GM18873 (cell line): Measurements from ENCODE around the gene LHX3.
"Not testable (repeated sequence)": the region's sequence is repeated elsewhere in the genome, so short reads cannot be mapped to it uniquely, and the experiment has no call there.

ENCODE experiments used
- ATAC-seq: cut with Tn5 transposase; IDR thresholded peaks from one replicate; pipeline ENCODE4 v1.9.1; 2021; ENCODE audit warnings: mild to moderate bottlenecking, moderate library complexity, moderate number of reproducible peaks; ENCODE audit not compliant: unreplicated experiment, low FRiP score

LHX3 gene

DNA sequence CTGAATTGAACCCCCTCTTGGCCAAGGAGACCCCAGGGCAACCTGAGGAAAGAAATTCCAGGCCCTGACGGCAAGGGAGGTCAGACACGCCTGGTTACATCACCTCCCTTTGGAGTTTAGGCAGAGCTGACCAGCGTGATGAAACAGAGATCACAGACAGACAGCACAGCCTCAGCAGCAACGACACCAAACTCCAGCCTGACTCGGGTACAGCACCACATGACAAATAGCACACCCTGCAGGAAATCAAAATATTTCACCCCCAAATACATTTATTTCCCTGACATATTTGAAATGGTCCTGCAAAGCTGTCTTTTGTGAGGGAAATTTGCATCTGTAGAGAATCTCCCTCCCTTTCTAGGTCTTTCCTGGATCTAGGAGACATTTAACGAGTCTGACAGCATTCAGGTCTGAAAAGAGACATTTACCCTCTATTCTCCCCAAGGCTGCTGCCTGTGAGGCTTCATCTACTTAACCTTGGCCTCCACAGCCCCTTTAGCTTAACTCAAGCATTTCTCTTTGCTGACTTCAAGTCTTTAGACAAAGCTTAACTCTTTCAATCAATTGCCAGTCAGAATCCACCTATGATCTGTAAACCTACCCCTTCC is 38.1 kb upstream of the LHX3 start:
- no peak for ATAC-seq

GRCh38 chr9:136242248-136242647 is 37.3 kb upstream of the LHX3 start:
- no peak for ATAC-seq

DNA sequence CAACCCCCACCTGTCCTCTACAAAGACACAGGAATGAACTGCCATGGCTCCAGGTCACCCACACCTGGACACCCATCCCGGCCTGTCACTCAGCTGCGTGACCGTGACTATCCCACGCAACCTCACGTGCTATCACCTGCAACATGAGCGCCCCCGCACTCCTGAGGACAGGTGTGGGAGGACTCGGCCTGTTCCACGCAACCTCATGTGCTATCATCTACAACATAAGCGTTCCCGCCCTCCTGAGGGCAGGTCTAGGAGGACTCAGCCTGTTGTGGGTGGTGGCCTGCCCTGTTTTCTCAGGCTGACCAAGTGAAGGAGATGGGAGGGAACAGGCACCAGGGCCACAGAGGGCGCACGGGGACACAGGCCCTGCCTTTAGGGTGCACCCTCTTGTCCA is 36.6 kb upstream of the LHX3 start:
- ATAC-seq: no peak

- no peak for ATAC-seq
Observed at GRCh38 chr9:136240941-136241340, 36.0 kb upstream of the LHX3 start.

DNA sequence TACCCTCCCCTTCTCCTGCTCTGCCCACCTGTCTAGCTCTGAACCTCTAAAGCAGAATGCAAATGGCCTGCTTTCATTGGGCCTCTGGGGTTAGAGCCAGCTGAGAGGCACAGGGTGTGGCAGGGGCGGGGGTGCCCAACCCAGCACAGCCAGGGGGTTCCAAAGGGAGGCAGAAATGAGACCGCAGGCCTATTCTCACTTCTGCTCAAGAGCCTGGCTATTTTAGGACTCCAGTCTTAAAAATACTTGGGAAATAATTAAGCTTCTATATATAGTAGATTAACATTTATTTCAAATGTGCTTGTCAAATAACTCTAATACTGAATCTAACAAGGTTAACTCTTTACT is 35.0 kb upstream of the LHX3 start:
- ATAC-seq: no peak

DNA sequence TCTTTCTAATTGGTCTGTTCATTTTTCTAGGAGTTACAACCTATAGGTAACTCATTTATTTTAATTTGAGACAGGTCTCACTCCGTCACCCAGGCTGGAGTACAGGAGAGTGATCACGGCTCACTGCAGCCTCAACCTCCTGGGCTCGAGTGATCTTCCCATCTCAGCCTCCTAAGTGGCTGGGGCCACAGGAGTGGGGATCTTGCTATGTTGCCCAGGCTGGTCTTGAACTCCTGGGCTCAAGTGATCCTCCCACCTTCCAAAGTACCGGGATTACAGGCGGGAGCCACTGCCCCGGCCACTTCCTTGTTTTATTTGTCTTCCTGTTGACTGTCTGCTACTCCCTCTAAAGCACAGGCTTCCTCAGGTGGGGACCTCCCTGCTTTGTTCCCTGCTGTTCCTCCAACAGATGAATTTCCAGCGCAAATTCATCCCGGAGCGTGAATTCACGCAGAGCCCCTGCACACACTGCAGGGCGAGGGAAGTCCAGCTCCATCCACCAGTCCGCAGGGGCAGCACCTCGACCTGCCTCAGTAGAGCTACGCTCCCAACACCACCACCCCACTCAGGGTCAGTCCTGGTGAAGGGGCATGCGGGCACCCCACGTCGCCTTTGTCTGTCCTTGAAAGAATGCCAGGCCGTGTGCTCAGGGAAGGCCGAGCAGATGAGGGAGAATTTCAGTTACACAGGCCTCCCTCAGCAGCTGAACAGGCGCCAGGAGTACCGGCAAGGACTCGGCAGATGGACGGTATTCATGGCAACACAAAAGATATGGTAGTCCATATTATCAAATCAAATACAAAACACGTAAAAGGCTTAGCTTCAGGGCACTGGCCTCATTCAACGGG is 34.4 kb upstream of the LHX3 start:
- ATAC-seq: no peak

DNA sequence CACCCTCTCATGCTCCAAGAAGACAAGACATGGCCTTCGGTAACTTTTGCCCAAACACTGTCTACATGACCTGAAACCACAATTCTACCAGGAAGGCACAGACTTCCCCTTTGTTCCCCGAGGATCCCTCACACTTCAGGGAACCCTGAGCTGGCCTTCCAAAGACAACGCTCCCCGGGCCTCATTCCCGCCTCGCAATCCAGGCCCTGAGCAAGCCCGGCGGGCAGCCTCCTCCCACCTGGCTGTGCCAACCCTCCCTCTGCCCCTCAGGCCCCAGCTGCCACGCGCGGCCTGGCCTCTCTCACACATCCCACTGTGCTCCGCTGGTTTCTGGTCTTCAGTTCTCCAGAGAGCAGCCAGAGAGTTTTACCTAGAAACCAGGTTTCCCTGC is 33.4 kb upstream of the LHX3 start:
- ATAC-seq: no peak

DNA sequence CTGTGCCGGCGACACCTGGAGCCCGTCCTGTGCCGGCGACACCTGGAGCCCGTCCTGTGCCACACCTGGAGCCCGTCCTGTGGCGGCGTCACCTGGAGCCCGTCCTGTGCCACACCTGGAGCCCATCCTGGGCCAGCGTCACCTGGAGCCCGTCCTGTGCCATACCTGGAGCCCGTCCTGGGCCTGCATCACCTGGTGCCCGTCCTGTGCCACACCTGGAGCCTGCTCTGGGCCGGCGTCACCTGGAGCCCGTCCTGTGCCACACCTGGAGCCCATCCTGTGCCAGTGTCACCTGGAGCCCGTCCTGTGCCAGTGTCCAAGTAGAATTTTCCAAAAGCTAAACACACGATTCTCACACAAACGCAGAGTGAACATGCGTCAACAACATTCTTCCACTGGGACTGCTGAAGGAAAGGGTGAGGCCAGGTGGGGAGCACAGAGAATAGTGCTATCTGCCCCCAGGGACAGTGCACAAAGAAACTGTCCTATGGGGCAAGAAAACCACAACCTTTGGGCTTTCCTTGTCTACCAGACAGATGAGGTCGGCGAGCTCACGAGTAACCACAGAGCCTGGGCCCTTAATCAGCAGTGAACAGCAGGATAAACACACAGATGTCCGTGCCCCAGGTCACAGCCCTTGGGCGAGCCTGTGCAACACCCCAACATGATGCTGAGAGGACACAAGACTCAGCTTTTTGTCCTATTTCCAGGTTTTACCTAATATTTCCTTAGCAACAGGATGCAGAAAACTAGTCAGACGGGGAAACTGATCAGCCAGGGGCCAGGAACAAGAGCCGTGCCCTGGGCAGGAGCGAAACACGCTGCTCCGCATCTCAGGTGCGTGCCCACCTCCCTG is 32.8 kb upstream of the LHX3 start:
- ATAC-seq: no peak

GRCh38 chr9:136236471-136237410 is 31.8 kb upstream of the LHX3 start:
- ATAC-seq: not testable (repeated sequence)

- no peak for ATAC-seq
Observed at GRCh38 chr9:136235709-136236455, 31.0 kb upstream of the LHX3 start.

GRCh38 chr9:136235171-136235570 is 30.2 kb upstream of the LHX3 start:
- no peak for ATAC-seq

DNA sequence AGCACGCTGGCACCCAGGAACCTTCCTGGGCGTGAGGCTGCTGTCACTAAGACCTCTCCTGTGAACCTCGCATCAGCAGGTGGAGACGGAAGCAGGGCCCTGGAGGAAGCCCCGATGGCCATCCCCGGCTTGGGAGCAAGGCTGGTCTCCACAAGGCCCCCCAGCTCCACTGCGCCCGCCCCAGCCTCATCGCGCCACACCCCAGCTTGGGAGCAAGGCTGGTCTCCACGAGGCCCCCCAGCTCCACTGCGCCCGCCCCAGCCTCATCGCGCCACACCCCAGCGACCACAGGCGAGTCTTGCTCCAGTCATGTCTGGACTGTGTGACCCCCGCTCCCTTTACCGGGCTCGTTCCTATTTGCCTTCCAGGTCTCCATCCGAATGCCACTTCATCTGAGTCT is 29.7 kb upstream of the LHX3 start:
- ATAC-seq: no peak

GRCh38 chr9:136233868-136234267 is 28.9 kb upstream of the LHX3 start:
- no peak for ATAC-seq

DNA sequence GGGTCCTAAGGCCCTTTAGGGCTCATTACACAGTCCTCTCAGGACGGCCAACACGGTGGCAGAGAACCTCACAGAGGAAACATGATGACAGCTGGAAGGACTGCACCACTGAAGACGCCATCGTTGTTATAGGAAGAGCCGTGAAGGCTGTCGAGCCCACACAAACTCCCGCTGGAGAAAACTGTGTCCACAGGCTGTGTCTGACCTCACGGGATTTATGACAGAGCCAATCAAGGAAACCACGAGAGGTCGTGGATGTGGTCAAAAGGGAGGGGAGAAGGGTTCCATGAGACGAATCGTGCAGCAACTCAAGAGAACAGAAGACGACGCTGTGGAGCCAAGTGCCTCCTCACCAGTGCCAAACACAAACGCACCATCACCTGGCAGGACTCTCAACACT is 28.5 kb upstream of the LHX3 start:
- ATAC-seq: no peak

- ATAC-seq: no peak
Observed at GRCh38 chr9:136232969-136233368, 28.0 kb upstream of the LHX3 start.

- no peak for ATAC-seq
Observed at GRCh38 chr9:136231478-136232297, 26.8 kb upstream of the LHX3 start.

GRCh38 chr9:136230773-136231172 is 25.8 kb upstream of the LHX3 start:
- no peak for ATAC-seq

DNA sequence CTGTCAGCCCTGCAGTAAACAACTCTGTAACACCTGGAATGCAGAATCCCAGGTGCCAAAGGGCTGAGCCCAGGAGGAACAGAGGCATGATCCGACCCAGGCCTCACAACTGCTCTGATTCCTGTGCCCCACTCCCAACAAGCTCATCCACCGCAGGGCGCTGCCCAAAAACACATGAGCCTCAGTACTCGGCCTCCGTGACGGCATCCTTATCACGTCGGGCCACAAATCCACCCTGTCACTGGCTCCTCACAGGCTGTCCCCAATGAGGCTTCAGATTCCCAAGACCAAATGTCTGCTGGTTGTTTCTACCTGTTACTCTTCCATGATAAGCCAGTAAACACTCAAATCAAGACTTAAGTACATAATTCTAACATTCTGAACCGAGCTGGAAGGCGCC is 25.4 kb upstream of the LHX3 start:
- no peak for ATAC-seq
